GM12878 (cell line): ENCODE results near the gene SRCIN1.

Source experiments
- HDAC2 ChIP-seq: fragments of 200-600 bp; sonication (generic); IDR thresholded peaks from 2 replicates; pipeline ENCODE4 v1.6.1; 2017
- NR2F1 ChIP-seq: fragments of 450-650 bp; conservative IDR thresholded peaks from 2 replicates; pipeline ENCODE4 v1.6.1; 2017; ENCODE audit warnings: mild to moderate bottlenecking
- SMC3 ChIP-seq: IDR thresholded peaks from 2 replicates; pipeline ENCODE4 v1.6.1; 2011; ENCODE audit warnings: low read length, improper control_type of control experiment, borderline replicate concordance
- SP1 ChIP-seq: IDR thresholded peaks from one replicate; pipeline ENCODE4 v1.6.1; 2011; ENCODE audit warnings: low read depth, low read length
- STAT3 ChIP-seq: IDR thresholded peaks from 2 replicates; pipeline ENCODE4 v1.6.1; 2011; ENCODE audit warnings: low read depth, low read length, improper control_type of control experiment
- TF ChIP-seq, protein P1 (sequence below), 3 experiments: IDR thresholded peaks in 2 of 3; conservative IDR thresholded peaks in 1 of 3; 2 replicates each; pipeline ENCODE4 v1.5.1; 2011; ENCODE audit warnings: low read depth in 3 of 3, low read length in 3 of 3, mild to moderate bottlenecking in 3 of 3, control low read depth in 2 of 3, moderate library complexity in 2 of 3, inconsistent platforms in 1 of 3, mixed read lengths in 1 of 3; ENCODE audit not compliant: control insufficient read depth in 2 of 3, insufficient read depth in 1 of 3; ENCODE audit errors: extremely low read depth in 1 of 3
- TF ChIP-seq, protein P2 (sequence below): fragments of 450-650 bp; IDR thresholded peaks from 2 replicates; pipeline ENCODE4 v1.6.1; 2017; ENCODE audit warnings: mild to moderate bottlenecking

DNA sequence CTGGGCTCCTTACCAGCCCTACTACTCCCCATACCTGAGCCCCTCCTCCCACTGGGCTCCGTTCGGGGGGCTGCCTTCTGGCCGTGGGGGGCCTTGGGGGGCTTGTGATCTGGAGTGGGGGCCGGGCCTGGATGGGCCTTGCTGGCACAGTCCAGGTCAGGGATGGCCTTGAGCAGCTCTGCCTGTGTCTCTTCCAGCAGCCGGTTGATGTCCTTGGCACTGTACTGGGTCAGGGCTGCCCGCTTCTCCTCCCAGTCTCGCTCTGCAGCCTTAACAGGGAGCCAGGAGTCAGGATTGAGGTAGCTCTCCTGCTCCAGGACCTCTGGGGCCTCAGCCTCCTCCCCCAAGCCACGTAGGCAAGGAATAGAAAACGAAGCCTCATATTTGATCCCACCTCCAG, 54.6 kb downstream of the SRCIN1 start:
- TF ChIP-seq SP1 = no peak
- TF ChIP-seq, protein P1, sequence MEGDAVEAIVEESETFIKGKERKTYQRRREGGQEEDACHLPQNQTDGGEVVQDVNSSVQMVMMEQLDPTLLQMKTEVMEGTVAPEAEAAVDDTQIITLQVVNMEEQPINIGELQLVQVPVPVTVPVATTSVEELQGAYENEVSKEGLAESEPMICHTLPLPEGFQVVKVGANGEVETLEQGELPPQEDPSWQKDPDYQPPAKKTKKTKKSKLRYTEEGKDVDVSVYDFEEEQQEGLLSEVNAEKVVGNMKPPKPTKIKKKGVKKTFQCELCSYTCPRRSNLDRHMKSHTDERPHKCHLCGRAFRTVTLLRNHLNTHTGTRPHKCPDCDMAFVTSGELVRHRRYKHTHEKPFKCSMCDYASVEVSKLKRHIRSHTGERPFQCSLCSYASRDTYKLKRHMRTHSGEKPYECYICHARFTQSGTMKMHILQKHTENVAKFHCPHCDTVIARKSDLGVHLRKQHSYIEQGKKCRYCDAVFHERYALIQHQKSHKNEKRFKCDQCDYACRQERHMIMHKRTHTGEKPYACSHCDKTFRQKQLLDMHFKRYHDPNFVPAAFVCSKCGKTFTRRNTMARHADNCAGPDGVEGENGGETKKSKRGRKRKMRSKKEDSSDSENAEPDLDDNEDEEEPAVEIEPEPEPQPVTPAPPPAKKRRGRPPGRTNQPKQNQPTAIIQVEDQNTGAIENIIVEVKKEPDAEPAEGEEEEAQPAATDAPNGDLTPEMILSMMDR (IDR thresholded peaks at IDR 0.05 in 2 of 3, conservative IDR thresholded peaks at IDR 0.05 in 1 of 3; ENCODE audit: control insufficient read depth in 2 of 3, extremely low read depth in 1 of 3, insufficient read depth in 1 of 3, low read depth in 3 of 3, low read length in 3 of 3) = no peak
- no peak for TF ChIP-seq HDAC2
- no peak for TF ChIP-seq STAT3
- TF ChIP-seq NR2F1 = no peak
- TF ChIP-seq SMC3 = no peak
- TF ChIP-seq, protein P2, sequence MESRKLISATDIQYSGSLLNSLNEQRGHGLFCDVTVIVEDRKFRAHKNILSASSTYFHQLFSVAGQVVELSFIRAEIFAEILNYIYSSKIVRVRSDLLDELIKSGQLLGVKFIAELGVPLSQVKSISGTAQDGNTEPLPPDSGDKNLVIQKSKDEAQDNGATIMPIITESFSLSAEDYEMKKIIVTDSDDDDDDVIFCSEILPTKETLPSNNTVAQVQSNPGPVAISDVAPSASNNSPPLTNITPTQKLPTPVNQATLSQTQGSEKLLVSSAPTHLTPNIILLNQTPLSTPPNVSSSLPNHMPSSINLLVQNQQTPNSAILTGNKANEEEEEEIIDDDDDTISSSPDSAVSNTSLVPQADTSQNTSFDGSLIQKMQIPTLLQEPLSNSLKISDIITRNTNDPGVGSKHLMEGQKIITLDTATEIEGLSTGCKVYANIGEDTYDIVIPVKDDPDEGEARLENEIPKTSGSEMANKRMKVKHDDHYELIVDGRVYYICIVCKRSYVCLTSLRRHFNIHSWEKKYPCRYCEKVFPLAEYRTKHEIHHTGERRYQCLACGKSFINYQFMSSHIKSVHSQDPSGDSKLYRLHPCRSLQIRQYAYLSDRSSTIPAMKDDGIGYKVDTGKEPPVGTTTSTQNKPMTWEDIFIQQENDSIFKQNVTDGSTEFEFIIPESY = no peak
